HG03280 (cell line): ENCODE measurements around the gene RAB20.
"Not testable (repeated sequence)": the region's sequence is repeated elsewhere in the genome, so short reads cannot be mapped to it uniquely, and the experiment has no call there.

Experiments
- ATAC-seq: cut with Tn5 transposase; IDR thresholded peaks from one replicate; pipeline ENCODE4 v1.9.1; 2021; ENCODE audit warnings: mild to moderate bottlenecking, moderate library complexity; ENCODE audit not compliant: unreplicated experiment

RAB20 gene

GRCh38 chr13:110561344-110562035, at the start of gene RAB20:
TSS of gene RAB20 (minus strand) at chr13:110561722. CDS start at chr13:110561519, 203 bp downstream.
- peak; percentile 66 for ATAC-seq

GRCh38 chr13:110610955-110611595, 49.6 kb upstream of the RAB20 start:
- ATAC-seq = peak; percentile 49

GRCh38 chr13:110607675-110608224, 46.2 kb upstream of the RAB20 start:
- ATAC-seq = no peak

GRCh38 chr13:110606281-110606680, 44.8 kb upstream of the RAB20 start:
- ATAC-seq = not testable (repeated sequence)

- no peak for ATAC-seq
These were observed 43.6 kb upstream of the RAB20 start for GRCh38 chr13:110605132-110605531.

- ATAC-seq = no peak
These were observed 39.5 kb upstream of the RAB20 start for GRCh38 chr13:110600980-110601379.

GRCh38 chr13:110600261-110600819, 38.8 kb upstream of the RAB20 start:
- no peak for ATAC-seq

GRCh38 chr13:110597041-110597689, 35.6 kb upstream of the RAB20 start:
- ATAC-seq = no peak

- peak; percentile 84 for ATAC-seq
These were observed 32.1 kb upstream of the RAB20 start for GRCh38 chr13:110593430-110594130.

GRCh38 chr13:110592665-110593064, 31.1 kb upstream of the RAB20 start:
- ATAC-seq = no peak

- ATAC-seq = no peak
These were observed 29.1 kb upstream of the RAB20 start for GRCh38 chr13:110590577-110590976.

- no peak for ATAC-seq
These were observed 28.4 kb upstream of the RAB20 start for GRCh38 chr13:110589793-110590390.

GRCh38 chr13:110583178-110583865, 21.8 kb upstream of the RAB20 start:
- ATAC-seq = no peak

- no peak for ATAC-seq
These were observed 21.0 kb upstream of the RAB20 start for GRCh38 chr13:110582421-110582954.

GRCh38 chr13:110581506-110582185, 20.1 kb upstream of the RAB20 start:
- ATAC-seq = no peak

GRCh38 chr13:110580800-110581199, 19.3 kb upstream of the RAB20 start:
- no peak for ATAC-seq

- ATAC-seq = no peak
These were observed 16.8 kb upstream of the RAB20 start for GRCh38 chr13:110578363-110578762.

GRCh38 chr13:110576736-110577476, 15.4 kb upstream of the RAB20 start:
- ATAC-seq = no peak
